IMR-90 (cell line): ENCODE results near the gene FNDC3B. TPM values are rescaled to one million over a fixed set of nuclear protein-coding genes. Genes with fewer than 3 reads are reported as not detected.

ENCODE experiments used
- ATAC-seq: fragments of 200-7000 bp; cut with Tn5 transposase; 2 replicates; pipeline ENCODE4 v1.9.1; 2020; ENCODE audit warnings: low read depth, mild to moderate bottlenecking, moderate library complexity
- BruUV-seq: library from RNA; stranded (reverse); fragments of 400-500 nt; replicated peaks from 2 replicates; lab custom pipeline; 2021; lab: Mats Ljungman, UMichigan
- CTCF ChIA-PET: fragments of 300-600 bp; formaldehyde crosslinking; extraction: SDS; loops from one replicate; lab custom pipeline; 2021; ENCODE audit warnings: antibody characterized with exemption; lab: Yijun Ruan, JAX
- POLR2A ChIA-PET: fragments of 300-600 bp; sonication (Branson Sonifier 250); formaldehyde crosslinking; loops from one replicate; lab custom pipeline; 2022; ENCODE audit warnings: antibody characterized with exemption; ENCODE audit not compliant: unreplicated experiment; lab: Charles Lee
- DNase-seq: peaks from one replicate; pipeline ENCODE4 v3.0.0; 2013
- H2AFZ ChIP-seq: replicated peaks from 2 replicates; pipeline ENCODE3; 2013; ENCODE audit warnings: low read length, mild to moderate bottlenecking; ENCODE audit not compliant: poor library complexity
- H2AK5ac ChIP-seq: 2 replicates; pipeline ENCODE4 v1.6.1; 2013; ENCODE audit warnings: low read depth, low read length, inconsistent platforms
- H2AK9ac ChIP-seq: replicated peaks from 2 replicates; pipeline ENCODE3; 2013; ENCODE audit warnings: mild to moderate bottlenecking, low read depth, low read length, moderate library complexity; ENCODE audit not compliant: poor library complexity
- H2BK120ac ChIP-seq: 2 replicates; pipeline ENCODE4 v1.6.1; 2013; ENCODE audit warnings: low read depth, low read length, inconsistent platforms
- H2BK15ac ChIP-seq: 3 replicates; pipeline ENCODE4 v1.6.1; 2013; ENCODE audit warnings: low read depth, low read length, inconsistent platforms
- H2BK20ac ChIP-seq: 2 replicates; pipeline ENCODE4 v1.6.1; 2013; ENCODE audit warnings: low read depth, mild to moderate bottlenecking, inconsistent platforms, low read length, moderate library complexity
- H2BK5ac ChIP-seq: 2 replicates; pipeline ENCODE4 v1.6.1; 2013; ENCODE audit warnings: mild to moderate bottlenecking, low read depth, low read length, inconsistent platforms; ENCODE audit not compliant: poor library complexity, severe bottlenecking
- H3K14ac ChIP-seq: replicated peaks from 2 replicates; pipeline ENCODE4 v1.6.1; 2013; ENCODE audit warnings: low read depth, low read length, inconsistent platforms
- H3K18ac ChIP-seq: 2 replicates; pipeline ENCODE4 v1.6.1; 2013; ENCODE audit warnings: low read depth, low read length, control low read depth
- H3K23ac ChIP-seq: 2 replicates; pipeline ENCODE4 v1.6.1; 2013; ENCODE audit warnings: low read depth, low read length, inconsistent platforms
- H3K27ac ChIP-seq: 2 replicates; pipeline ENCODE4 v1.5.1; 2013; ENCODE audit warnings: mild to moderate bottlenecking, control low read depth, low read length; ENCODE audit not compliant: insufficient read depth
- H3K27me3 ChIP-seq: 2 replicates; pipeline ENCODE4 v1.6.1; 2013; ENCODE audit warnings: low read length; ENCODE audit not compliant: control insufficient read depth, insufficient read depth
- H3K36me3 ChIP-seq: 2 replicates; pipeline ENCODE4 v1.6.1; 2013; ENCODE audit warnings: low read length, mixed read lengths; ENCODE audit not compliant: control insufficient read depth, insufficient read depth
- H3K4ac ChIP-seq: 2 replicates; pipeline ENCODE4 v1.6.1; 2013; ENCODE audit warnings: low read depth, low read length, inconsistent platforms
- H3K4me1 ChIP-seq: 2 replicates; pipeline ENCODE4 v1.6.1; 2013; ENCODE audit warnings: low read length, mixed read lengths; ENCODE audit not compliant: control insufficient read depth, insufficient read depth
- H3K4me2 ChIP-seq: 2 replicates; pipeline ENCODE4 v1.6.1; 2013; ENCODE audit warnings: low read depth, mild to moderate bottlenecking, control low read depth, low read length, moderate library complexity
- H3K4me3 ChIP-seq: 2 replicates; pipeline ENCODE4 v1.5.1; 2013; ENCODE audit warnings: low read depth, mild to moderate bottlenecking, control low read depth, low read length, moderate library complexity; ENCODE audit not compliant: insufficient read depth
- H3K56ac ChIP-seq: 2 replicates; pipeline ENCODE4 v1.6.1; 2013; ENCODE audit warnings: low read length, inconsistent platforms; ENCODE audit not compliant: insufficient read depth; ENCODE audit errors: extremely low read depth
- H3K79me1 ChIP-seq, 2 experiments: 2 replicates each; pipeline ENCODE4 v1.6.1; 2013; ENCODE audit warnings: low read length in 2 of 2, inconsistent platforms in 1 of 2, low read depth in 1 of 2
- H3K9ac ChIP-seq: 2 replicates; pipeline ENCODE4 v1.6.1; 2013; ENCODE audit warnings: low read depth, low read length, control low read depth
- H3K9me1 ChIP-seq: 2 replicates; pipeline ENCODE4 v1.6.1; 2013; ENCODE audit warnings: low read length, inconsistent platforms; ENCODE audit not compliant: insufficient read depth
- H3K9me3 ChIP-seq: 2 replicates; pipeline ENCODE4 v1.6.1; 2013; ENCODE audit warnings: low read length; ENCODE audit not compliant: control insufficient read depth, insufficient read depth
- H4K20me1 ChIP-seq: 2 replicates; pipeline ENCODE4 v1.6.1; 2013; ENCODE audit warnings: low read length, inconsistent platforms; ENCODE audit not compliant: insufficient read depth
- H4K5ac ChIP-seq: 2 replicates; pipeline ENCODE4 v1.6.1; 2013; ENCODE audit warnings: mild to moderate bottlenecking, low read depth, low read length, control low read depth
- H4K8ac ChIP-seq, 2 experiments: 2 replicates each; pipeline ENCODE4 v1.6.1; 2013; ENCODE audit warnings: low read depth in 2 of 2, low read length in 2 of 2, control low read depth in 1 of 2, inconsistent platforms in 1 of 2
- H4K91ac ChIP-seq: 2 replicates; pipeline ENCODE4 v1.6.1; 2013; ENCODE audit warnings: low read depth, low read length, inconsistent platforms; ENCODE audit not compliant: insufficient read depth
- BHLHE40 ChIP-seq: fragments of 150-350 bp; IDR thresholded peaks from 2 replicates; pipeline ENCODE4 v1.6.1; 2016; ENCODE audit warnings: mild to moderate bottlenecking, low read depth, low read length
- CEBPB ChIP-seq: IDR thresholded peaks from 2 replicates; pipeline ENCODE4 v1.6.1; 2012; ENCODE audit warnings: low read depth, low read length, improper control_type of control experiment
- CHD1 ChIP-seq: IDR thresholded peaks from 2 replicates; pipeline ENCODE4 v1.6.1; 2012; ENCODE audit warnings: low read depth, low read length, improper control_type of control experiment
- FOS ChIP-seq: fragments of 150-350 bp; IDR thresholded peaks from 2 replicates; pipeline ENCODE4 v1.6.1; 2016; ENCODE audit warnings: low read depth, low read length
- MAFK ChIP-seq: IDR thresholded peaks from 2 replicates; pipeline ENCODE4 v1.6.1; 2012; ENCODE audit warnings: low read depth, low read length, improper control_type of control experiment
- MAZ ChIP-seq: IDR thresholded peaks from 2 replicates; pipeline ENCODE4 v1.6.1; 2012; ENCODE audit warnings: low read depth, mild to moderate bottlenecking, low read length, improper control_type of control experiment, moderate library complexity, borderline replicate concordance
- POLR2A ChIP-seq: IDR thresholded peaks from 2 replicates; pipeline ENCODE4 v1.6.1; 2012; ENCODE audit warnings: mild to moderate bottlenecking, low read depth, low read length
- RAD21 ChIP-seq: IDR thresholded peaks from 2 replicates; pipeline ENCODE4 v1.6.1; 2012; ENCODE audit warnings: low read length, improper control_type of control experiment
- RCOR1 ChIP-seq: IDR thresholded peaks from 2 replicates; pipeline ENCODE4 v1.6.1; 2012; ENCODE audit warnings: mild to moderate bottlenecking, low read length, improper control_type of control experiment; ENCODE audit not compliant: insufficient replicate concordance
- SMC3 ChIP-seq: fragments of 150-350 bp; IDR thresholded peaks from 2 replicates; pipeline ENCODE4 v1.6.1; 2016; ENCODE audit warnings: low read depth, mild to moderate bottlenecking, antibody characterized with exemption, low read length, moderate library complexity
- WGBS, 2 experiments: methylation state at CpG; one replicate each; pipeline versions ENCODE4 v1.1.5 to v1.1.7; 2013; ENCODE audit warnings: missing lambda C conversion rate in 2 of 2; ENCODE audit not compliant: insufficient read length in 1 of 2; ENCODE audit errors: extremely low coverage in 2 of 2; 5-methylcytosine and 5-hydroxymethylcytosine counted together
- dilution Hi-C: fragments of 300-500 bp; cut with HindIII; formaldehyde crosslinking; loops from one replicate; pipeline ENCODE4 v1.14.3; 2018; ENCODE audit warnings: low sequenced_read_pairs; ENCODE audit not compliant: unreplicated experiment
- in situ Hi-C: fragments of 300-500 bp; cut with MboI; formaldehyde crosslinking; loops from 3 replicates; pipeline ENCODE4 v1.14.3; 2019; ENCODE audit warnings: low sequenced_read_pairs, inconsistent platforms, mixed read lengths
- intact Hi-C: fragments of 100-400 bp; cut with micrococcal nuclease; formaldehyde crosslinking; loops from 2 replicates; pipeline ENCODE4 v1.10.0; 2022
- polyA plus RNA-seq, 3 experiments: library from polyadenylated mRNA; depleted of rRNA; stranded (reverse); fragments of >200 nt; gene quantifications; 2 replicates each; pipeline ENCODE4 v1.2.3, GENCODE V29; 2012; ENCODE audit warnings: low replicate concordance in 1 of 3
- total RNA-seq: library from RNA; depleted of rRNA; stranded (reverse); fragments of >200 nt; gene quantifications from 2 replicates; pipeline ENCODE4 v1.2.3, GENCODE V29; 2012
- TF ChIP-seq, protein P1 (sequence below): fragments of 150-350 bp; IDR thresholded peaks from 2 replicates; pipeline ENCODE4 v1.6.1; 2017; ENCODE audit warnings: mild to moderate bottlenecking, antibody characterized with exemption, low read length, low read depth

FNDC3B gene
- total and polyA plus RNA-seq, 2 of the 4 experiments (the other 2 are of a cell fraction): 23.9 to 150 TPM

DNA sequence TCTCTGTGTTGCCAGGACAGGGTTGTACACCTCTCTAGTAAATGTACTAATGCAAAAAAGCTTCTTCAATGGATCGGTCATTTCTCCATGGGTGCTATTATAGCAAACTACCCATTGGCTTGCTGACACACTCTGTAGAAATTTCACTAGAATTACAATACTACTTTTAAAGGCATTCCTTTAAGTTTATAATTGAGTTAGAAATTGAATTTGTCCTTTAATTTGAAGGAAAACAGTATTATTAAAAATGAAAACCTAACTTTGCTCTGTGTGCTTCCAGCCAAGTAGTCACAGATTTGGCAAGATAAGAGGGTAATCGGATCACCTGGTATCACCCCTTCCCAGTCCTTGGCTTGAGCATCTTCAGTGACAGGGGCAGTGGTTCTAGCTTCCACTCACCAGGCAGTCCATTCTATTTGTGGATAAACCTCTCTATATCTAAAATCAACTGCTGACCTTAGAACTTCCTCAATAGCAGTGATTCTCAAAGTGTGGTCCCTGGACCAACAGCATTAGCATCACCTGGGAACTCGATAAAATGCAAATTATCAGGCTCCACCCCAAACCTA lies 315.6 kb downstream of the FNDC3B start:
- H3K79me1 ChIP-seq: peaks cover 30 to 64% of the 10 kb centered on the region in 2 experiments
- H2AFZ ChIP-seq: no peak overlapping the region
- intact Hi-C loops: loop anchor here (5.0 kb wide), 1 partner anchor 122 kb away; no protein-coding TSS in a partner anchor
- H3K9me3 ChIP-seq: no peaks in the 10 kb centered on the region
- H3K36me3 ChIP-seq: peaks cover 30% of the 10 kb centered on the region
- peaks cover 16% of the 10 kb centered on the region for H3K9me1 ChIP-seq
- dilution Hi-C loops: no loop called here
- TF ChIP-seq SMC3 (no peak), MAFK (no peak), RAD21 (no peak), FOS (no peak), CEBPB (no peak), BHLHE40 (no peak), POLR2A (no peak), CHD1 (no peak), MAZ (no peak), RCOR1 (no peak)
- TF ChIP-seq, protein P1, sequence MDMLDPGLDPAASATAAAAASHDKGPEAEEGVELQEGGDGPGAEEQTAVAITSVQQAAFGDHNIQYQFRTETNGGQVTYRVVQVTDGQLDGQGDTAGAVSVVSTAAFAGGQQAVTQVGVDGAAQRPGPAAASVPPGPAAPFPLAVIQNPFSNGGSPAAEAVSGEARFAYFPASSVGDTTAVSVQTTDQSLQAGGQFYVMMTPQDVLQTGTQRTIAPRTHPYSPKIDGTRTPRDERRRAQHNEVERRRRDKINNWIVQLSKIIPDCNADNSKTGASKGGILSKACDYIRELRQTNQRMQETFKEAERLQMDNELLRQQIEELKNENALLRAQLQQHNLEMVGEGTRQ: no peak
- peaks cover 39% of the 10 kb centered on the region for H4K20me1 ChIP-seq
- H2AK5ac ChIP-seq: no peak overlapping the region
- H4K91ac ChIP-seq: no peak overlapping the region
- no peaks in the 10 kb centered on the region for H3K27me3 ChIP-seq
- no peak overlapping the region for H2AK9ac ChIP-seq
- H3K27ac ChIP-seq: no peak overlapping the region
- no peak overlapping the region for H3K23ac ChIP-seq
- H2BK120ac ChIP-seq: no peak overlapping the region
- H3K4me3 ChIP-seq: no peak overlapping the region
- no peak overlapping the region for H3K56ac ChIP-seq
- in situ Hi-C loops: no loop called here
- H2BK5ac ChIP-seq: no peak overlapping the region
- CTCF ChIA-PET: interaction anchor here (0.6 to 1.3 kb wide), 2 partner anchors 9 to 318 kb away, joined by 3 to 4 read pairs; no protein-coding TSS in a partner anchor
- BruUV-seq: no TSS peak
- no peak overlapping the region for H3K4me2 ChIP-seq
- POLR2A ChIA-PET: interaction anchor here (0.7 kb wide), 1 partner anchor 319 kb away, joined by 6 read pairs; no protein-coding TSS in a partner anchor
- no peak overlapping the region for H2BK20ac ChIP-seq
- no peak overlapping the region for H3K4ac ChIP-seq
- no peak overlapping the region for H3K9ac ChIP-seq
- H3K14ac ChIP-seq: no peak overlapping the region
- DNase-seq (no peak), ATAC-seq (no peak)
- H4K8ac ChIP-seq: no peak overlapping the region
- WGBS, 2 experiments: no CpG with 5 or more reads among the region's 3 CpGs
- H2BK15ac ChIP-seq: no peak overlapping the region
- H3K18ac ChIP-seq: no peak overlapping the region
- H3K4me1 ChIP-seq: peaks cover 10% of the 10 kb centered on the region
- no peak overlapping the region for H4K5ac ChIP-seq
